ENCODE measurements around the gene CFLAR.

GRCh38 chr2:201118121-201118960 is 2.4 kb downstream of the CFLAR start:
- TF ChIP-seq ELF4 (CRISPR knock-in tag; IDR thresholded peaks at IDR 0.05; ENCODE audit: borderline replicate concordance) (peak; percentile 53; the same call in 1 of the 2 replicates), KLF6 (CRISPR knock-in tag; IDR thresholded peaks at IDR 0.05) (no peak; the same call in 1 of the 2 replicates), SIN3A (IDR thresholded peaks at IDR 0.05; ENCODE audit: borderline replicate concordance, low read depth, low read length) (peak; percentile 73; the same call in 1 of the 2 replicates), RNF2 (conservative IDR thresholded peaks at IDR 0.05; ENCODE audit: low read depth) (no peak), TFAP4 (IDR thresholded peaks at IDR 0.05; ENCODE audit: borderline replicate concordance, low read depth) (no peak; the same call in 1 of the 2 replicates), CTCF (CRISPR knock-in tag; IDR thresholded peaks at IDR 0.05) (peak; percentile 78), POLR2AphosphoS2 (IDR thresholded peaks at IDR 0.05; ENCODE audit: low read depth, low read length) (no peak), IKZF1 (IDR thresholded peaks at IDR 0.05) (no peak)
